GM19238 (cell line): Measurements from ENCODE around the gene PBX2.

Source experiments
- DNase-seq: peaks from one replicate; pipeline ENCODE4 v3.0.0; 2011; ENCODE audit warnings: low spot score; ENCODE audit not compliant: insufficient read length

The PBX2 gene

GRCh38 chr6:32175322-32175710 is 14.7 kb downstream of the PBX2 start:
- no peak for DNase-seq

DNA sequence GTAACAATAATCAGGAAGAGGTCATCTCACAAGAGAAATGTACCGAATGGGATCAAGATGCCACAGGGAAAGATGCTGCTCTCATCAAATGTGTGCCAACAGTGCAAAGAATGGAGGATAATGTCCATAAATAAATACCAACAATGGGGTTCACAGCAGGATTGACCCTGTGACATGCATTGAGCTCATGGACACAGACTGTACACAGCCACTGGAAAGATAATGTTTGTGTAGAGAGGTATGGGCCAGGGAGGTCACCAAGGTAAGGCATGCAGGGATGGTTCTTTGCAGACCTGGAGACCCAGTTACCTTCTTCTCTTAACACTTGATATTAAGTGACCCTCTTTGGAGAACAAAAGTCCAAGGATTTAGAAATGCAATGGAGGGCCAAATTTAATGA is 15.6 kb downstream of the PBX2 start:
- no peak for DNase-seq

DNA sequence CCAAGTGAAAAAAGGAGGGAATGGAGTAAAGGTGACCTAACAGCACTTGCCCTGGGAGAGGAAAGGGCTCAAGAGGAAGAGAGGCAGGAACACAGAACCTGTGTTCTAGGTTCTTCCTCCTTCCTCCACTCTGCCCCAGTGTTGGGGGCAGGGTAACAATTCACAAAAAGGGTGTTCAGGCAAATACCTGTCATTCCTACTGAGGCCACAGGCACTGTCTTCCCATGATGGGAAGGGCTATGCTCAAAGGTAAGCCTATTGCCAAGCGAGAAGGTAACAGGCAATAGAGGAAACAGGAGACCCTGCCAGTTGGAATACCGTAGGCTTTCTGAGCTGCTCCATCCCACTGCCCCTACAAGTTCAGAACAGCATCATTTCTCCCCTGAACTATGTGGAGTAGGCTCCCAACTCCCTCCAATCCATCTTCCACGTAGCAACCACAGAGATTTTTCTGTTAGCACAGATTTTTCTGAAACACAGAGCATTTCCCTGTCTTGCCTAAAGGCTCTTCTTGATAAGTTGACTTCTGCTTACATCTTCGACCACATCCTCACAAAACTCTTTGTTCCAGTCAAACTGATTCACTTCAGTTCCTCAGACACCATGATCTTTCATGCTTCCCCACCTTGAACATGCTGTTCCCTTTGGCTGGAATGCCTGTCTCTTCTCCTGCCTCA is 16.8 kb downstream of the PBX2 start:
- DNase-seq = no peak

DNA sequence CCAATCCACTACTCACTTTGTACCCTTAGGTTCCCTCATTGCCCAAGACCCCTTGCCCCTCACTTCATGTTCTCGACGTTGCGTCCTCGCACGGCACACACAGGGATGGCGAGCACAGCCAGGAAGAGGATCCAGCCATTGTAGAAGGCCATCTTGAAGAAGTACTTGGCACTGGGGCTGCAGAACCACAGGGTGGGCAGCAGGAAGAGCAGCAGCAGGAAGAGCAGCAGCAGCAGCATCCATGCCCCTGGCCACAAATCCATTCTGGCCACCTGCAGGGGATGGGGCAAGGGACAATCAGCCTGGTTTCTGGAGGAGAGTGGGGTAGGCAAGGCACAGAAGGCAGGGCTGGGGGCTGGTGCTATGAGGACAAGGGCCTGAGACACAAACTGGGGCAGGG is 18.8 kb downstream of the PBX2 start:
- DNase-seq = no peak

DNA sequence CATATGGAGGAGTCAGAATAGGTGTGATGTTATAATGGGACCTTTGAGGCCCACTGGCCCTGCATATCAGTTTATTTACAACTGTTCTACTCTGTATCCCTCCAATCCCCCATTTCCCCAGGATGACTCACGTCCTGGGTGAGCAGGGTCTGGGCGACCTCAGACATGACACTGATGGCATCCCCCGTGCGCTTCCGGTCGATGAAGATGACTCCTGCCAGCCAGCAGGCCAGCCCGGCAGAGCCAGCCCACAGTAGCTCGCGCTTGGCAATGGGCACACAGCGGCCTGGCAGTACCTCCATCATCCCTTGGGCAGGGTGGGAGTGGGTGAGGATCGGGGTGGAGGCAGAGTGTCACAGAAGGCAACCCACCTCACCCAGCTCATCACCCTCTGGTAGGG is 19.7 kb downstream of the PBX2 start:
- no peak for DNase-seq

- no peak for DNase-seq
Observed at GRCh38 chr6:32168807-32169591, 21.0 kb downstream of the PBX2 start.

DNA sequence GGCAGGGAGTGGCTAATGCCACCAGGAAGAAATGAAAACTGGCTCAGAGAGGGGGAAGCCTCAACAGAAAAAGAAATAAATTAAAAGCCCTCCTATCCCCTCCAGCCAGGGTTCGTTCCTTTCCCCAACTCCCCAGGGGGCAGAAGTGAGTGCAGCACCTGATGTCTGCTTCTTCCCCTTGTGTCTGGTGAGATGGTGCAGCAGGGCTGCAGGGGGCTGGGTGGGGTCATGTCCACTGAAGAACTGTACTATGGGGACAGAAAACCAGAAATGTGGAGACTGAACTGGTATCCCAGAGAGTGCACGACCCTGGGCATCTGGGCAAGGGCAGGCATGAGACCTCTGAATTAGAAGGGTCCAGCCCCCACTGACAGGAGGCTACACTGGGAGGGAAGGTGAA is 21.7 kb downstream of the PBX2 start:
- DNase-seq = no peak

- no peak for DNase-seq
Observed at GRCh38 chr6:32167761-32168262, 22.2 kb downstream of the PBX2 start.

DNA sequence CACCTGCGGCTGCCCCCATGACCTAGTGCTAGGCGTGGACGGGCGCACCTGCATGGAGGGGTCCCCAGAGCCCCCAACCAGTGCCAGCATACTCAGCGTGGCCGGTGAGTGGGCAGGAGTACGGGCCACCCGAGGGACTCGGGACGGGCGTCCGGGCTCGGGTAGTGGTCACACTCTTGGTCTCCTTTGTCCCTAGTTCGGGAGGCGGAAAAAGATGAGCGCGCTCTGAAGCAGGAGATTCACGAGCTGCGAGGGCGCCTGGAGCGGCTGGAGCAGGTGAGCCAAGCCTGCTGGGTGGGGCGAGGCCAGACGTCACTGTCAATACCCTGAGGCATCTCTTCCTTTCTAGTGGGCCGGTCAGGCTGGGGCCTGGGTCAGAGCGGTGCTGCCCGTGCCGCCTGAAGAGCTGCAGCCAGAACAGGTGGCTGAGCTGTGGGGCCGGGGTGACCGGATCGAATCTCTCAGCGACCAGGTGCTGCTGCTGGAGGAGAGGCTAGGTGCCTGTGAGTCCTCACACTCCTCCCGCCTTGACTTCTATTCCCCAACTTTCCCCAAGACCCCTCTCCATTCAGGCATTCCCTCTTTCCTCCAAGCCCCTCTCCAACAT is 22.7 kb downstream of the PBX2 start:
- DNase-seq = no peak

GRCh38 chr6:32166411-32167061 is 23.5 kb downstream of the PBX2 start:
- DNase-seq = no peak

DNA sequence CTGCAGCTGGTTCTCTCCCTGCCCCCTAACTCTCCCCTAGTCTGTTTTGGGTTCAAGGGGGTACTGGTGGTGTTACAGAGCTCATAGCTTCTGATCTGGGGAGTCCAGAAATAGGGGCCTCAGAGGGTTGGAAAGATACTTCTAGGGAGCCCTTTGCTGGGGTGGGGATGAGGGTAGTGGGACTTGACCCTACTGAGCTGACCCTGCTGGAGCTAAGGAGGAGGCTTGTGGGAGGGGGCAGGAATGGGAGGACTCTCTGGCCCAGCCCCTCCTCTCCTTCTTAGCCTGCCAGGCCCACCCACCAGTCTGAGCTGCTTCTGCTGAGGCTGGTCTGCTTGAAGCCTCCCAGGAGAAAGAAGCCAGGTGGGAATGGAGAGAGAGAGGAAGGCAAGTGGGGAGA is 25.7 kb downstream of the PBX2 start, which contains the start of gene EGFL8:
Gene EGFL8 (plus strand): TSS at position 301 of the 400 bp plus-strand sequence. CDS start 1,571 bp downstream, outside the sequence.
- no peak for DNase-seq

DNA sequence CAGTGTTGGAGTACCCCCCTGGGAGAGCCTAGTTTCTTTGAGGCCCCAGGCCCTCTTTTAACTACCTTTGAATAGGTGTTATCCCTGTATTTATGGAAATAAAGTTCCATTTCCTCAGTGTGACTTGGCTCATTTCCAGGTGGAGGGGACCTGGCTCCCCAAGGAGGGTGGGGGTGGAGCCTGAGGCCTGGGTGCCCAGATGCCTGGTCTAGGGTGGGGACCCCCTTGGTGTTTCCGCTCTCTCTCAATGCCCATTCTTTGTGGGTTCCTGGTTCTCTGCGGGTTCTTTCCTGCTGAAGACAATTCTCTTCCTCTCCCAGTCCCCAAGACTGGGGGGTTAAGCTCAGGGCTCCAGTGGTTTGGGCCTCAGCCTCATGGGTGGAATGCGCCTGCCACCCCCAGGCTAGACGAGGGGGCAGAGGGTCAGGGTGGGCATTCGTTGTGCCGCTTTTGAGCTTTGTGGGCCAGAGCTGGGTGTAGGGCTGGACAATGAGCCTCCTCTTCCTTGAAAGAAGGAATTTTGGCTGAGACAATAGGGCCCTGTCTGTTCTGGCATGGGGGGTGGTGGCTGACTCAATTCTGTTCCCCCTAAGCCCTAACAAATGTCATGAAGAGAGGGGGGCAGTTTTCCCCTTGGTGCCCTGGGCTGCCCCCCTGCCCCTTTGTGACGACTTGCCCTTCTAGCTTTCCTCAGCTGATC is 26.3 kb downstream of the PBX2 start:
- DNase-seq = no peak

GRCh38 chr6:32158052-32158451 is 31.9 kb downstream of the PBX2 start:
- no peak for DNase-seq

GRCh38 chr6:32156891-32157290 is 33.1 kb downstream of the PBX2 start:
- DNase-seq = no peak

GRCh38 chr6:32154514-32155161 is 35.4 kb downstream of the PBX2 start:
- DNase-seq = peak; percentile 87

DNA sequence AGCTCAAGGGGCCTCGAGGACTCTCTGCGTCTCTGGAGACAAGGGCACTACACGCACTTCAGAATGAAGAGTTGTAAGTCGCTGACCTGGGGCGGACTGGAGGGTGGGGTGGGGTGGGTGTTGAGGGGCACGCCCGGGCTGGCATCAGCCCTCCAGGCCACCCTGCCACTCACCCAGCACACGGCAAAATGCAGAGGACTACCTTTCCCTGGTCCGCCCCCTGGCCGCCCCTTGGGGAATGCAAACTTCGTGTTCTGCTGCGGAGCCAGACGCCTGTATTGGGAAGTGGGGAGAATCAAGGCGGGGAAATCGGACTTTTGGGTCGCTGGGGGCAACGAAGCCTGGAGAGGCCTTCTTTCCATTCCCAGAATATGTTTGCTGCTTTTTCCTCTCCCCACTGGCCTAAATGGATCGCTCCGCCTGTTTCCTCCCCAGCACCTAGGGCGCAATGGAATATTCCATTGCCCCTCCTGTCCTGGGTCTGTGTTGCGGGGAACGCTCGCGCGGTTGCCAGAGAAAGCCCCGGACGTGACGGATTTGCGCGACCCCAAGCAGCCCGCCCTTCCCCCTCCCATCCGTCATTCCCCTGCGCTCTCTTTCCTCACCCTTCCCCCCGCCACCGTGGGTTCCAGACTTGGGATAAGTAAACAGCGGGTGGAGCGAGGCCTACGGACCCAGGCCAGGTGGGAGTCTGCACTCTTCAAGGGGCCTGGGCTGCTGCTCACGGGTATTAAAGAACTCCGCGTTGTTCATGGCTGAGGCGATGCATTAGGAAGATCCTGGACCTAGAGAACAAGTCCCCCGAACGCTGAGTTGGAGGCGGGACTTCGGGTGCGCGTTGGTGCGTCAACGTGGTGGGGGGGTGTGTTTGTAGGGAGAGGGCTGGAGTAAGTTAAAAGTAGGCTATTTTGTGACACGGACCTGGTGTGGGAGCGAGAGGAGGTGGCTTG is 36.2 kb downstream of the PBX2 start, which contains the start of gene PPT2:
Gene PPT2 (plus strand): TSS at position 578 of the 950 bp plus-strand sequence. CDS start 454 bp downstream, outside the sequence.
- peak; percentile 58 for DNase-seq

DNA sequence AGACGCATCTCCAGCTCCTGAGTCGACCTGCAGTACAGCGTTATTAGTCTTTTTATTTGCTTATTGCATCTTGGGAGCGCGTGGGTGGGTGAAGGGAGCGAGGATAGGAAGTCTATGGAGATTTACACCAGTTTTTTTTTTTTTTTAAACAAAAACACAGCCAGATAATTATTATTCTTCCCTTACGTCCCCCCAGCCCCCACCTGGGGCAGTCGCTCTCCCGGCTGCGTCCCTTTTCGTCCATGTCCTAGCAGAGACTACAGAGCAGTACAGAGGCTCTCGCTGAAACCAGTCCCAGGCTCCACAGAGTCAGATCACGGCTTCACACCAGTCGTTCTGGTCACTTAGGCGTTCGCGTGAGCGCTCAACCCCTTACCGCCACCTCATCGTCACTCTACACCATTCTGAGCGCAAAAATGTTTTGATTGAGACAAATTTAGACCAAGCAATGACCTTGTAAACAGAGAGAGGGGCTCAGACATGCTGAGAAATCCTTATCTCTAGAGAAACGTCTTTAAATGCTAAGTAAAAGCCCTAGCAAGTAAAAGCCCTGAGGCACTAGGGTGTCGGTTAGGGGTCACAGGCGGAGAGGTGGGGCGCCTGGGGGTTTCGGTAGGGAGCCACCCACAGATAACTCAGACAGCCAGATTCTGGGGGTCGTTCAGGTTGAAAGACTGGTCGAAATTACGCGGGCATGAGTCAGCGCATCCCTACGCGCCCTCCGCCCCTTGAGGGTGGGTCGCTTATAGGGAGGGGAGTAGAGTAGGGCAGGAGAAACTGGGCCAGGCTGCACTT is 37.0 kb downstream of the PBX2 start:
- DNase-seq = no peak
